HCT116 (cell line): Measurements from ENCODE around the gene DNALI1. TPM values are rescaled to one million over a fixed set of nuclear protein-coding genes. Genes with fewer than 3 reads are reported as not detected.

Experiments used
- ATAC-seq: fragments of 200-7000 bp; cut with Tn5 transposase; 2 replicates; pipeline ENCODE4 v1.9.1; 2020; ENCODE audit warnings: mild to moderate bottlenecking, moderate library complexity
- BruUV-seq: library from RNA; stranded (reverse); fragments of 400-500 nt; replicated peaks from 2 replicates; lab custom pipeline; 2021; lab: Mats Ljungman, UMichigan
- CTCF ChIA-PET: fragments of 300-600 bp; sonication (Branson Sonifier 250); formaldehyde crosslinking; loops from one replicate; lab custom pipeline; 2021; ENCODE audit warnings: antibody characterized with exemption; lab: Charles Lee
- POLR2A ChIA-PET: fragments of 300-600, 350-600 bp; sonication (Branson Sonifier 250); formaldehyde crosslinking; loops from one replicate; lab custom pipeline; 2021; ENCODE audit warnings: antibody characterized with exemption; lab: Charles Lee
- RAD21 ChIA-PET, 2 experiments: fragments of 300-600 bp; sonication (Branson Sonifier 250); formaldehyde crosslinking; loops; one replicate each; lab custom pipeline; 2023; ENCODE audit warnings: low total read pairs in 2 of 2; ENCODE audit not compliant: uncharacterized antibody in 2 of 2, unreplicated experiment in 2 of 2, low non-redundant PET in 1 of 2; lab: Charles Lee
- DNase-seq: peaks from one replicate; pipeline ENCODE4 v3.0.0-alpha.2; 2010; ENCODE audit warnings: low read depth, low spot score
- H2AFZ ChIP-seq: fragments of 200-600 bp; shearing (Covaris generic), sonication (generic); 2 replicates; pipeline ENCODE4 v1.6.1; 2017; ENCODE audit warnings: low read depth, mixed run types, mixed read lengths, antibody characterized with exemption, low read length; ENCODE audit not compliant: poor library complexity, severe bottlenecking
- H3K27ac ChIP-seq: 2 replicates; pipeline ENCODE4 v1.5.1; 2012; ENCODE audit warnings: low read depth, low read length
- H3K27me3 ChIP-seq: fragments of 200-600 bp; sonication (generic); 2 replicates; pipeline ENCODE4 v1.6.1; 2016; ENCODE audit warnings: mixed run types, low read length, mixed read lengths; ENCODE audit not compliant: insufficient read depth
- H3K36me3 ChIP-seq, 2 experiments: fragments of 200-500 bp in 1 of 2; fragments of 200-600 bp in 1 of 2; sonication (Bioruptor generic) in 1 of 2; sonication (generic) in 1 of 2; 2 replicates each; pipeline versions ENCODE4 v1.5.1 to v1.6.1; 2014 to 2016; ENCODE audit warnings: low read length in 2 of 2, inconsistent platforms in 1 of 2, mixed read lengths in 1 of 2, mixed run types in 1 of 2; ENCODE audit not compliant: insufficient read depth in 2 of 2, control insufficient read depth in 1 of 2
- H3K4me1 ChIP-seq, 2 experiments: fragments of 200-600 bp in 1 of 2; sonication (generic) in 1 of 2; 2 replicates each; pipeline versions ENCODE4 v1.5.1 to v1.6.1; 2012 to 2017; ENCODE audit warnings: low read length in 2 of 2, inconsistent platforms in 1 of 2, mild to moderate bottlenecking in 1 of 2, mixed read lengths in 1 of 2, mixed run types in 1 of 2, moderate library complexity in 1 of 2; ENCODE audit not compliant: insufficient read depth in 2 of 2, control insufficient read depth in 1 of 2
- H3K4me2 ChIP-seq: fragments of 200-600 bp; sonication (generic); 2 replicates; pipeline ENCODE4 v1.6.1; 2017; ENCODE audit warnings: mixed run types, low read length, mixed read lengths
- H3K4me3 ChIP-seq, 2 experiments: fragments of 200-600 bp in 1 of 2; sonication (generic) in 1 of 2; replicated peaks in 1 of 2; 2 replicates each; pipeline ENCODE4 v1.5.1; 2011 to 2016; ENCODE audit warnings: low read length in 2 of 2, control low read depth in 1 of 2, low read depth in 1 of 2, mild to moderate bottlenecking in 1 of 2, mixed read lengths in 1 of 2, mixed run types in 1 of 2
- H3K79me2 ChIP-seq: fragments of 200-600 bp; sonication (generic); 2 replicates; pipeline ENCODE4 v1.6.1; 2017; ENCODE audit warnings: mild to moderate bottlenecking, mixed run types, low read length, moderate library complexity, mixed read lengths; ENCODE audit not compliant: insufficient read depth
- H3K9ac ChIP-seq: fragments of 200-600 bp; sonication (generic); 2 replicates; pipeline ENCODE4 v1.6.1; 2016; ENCODE audit warnings: low read length, mixed read lengths
- H3K9me2 ChIP-seq: fragments of 200-600 bp; sonication (generic), shearing (Covaris generic); 2 replicates; pipeline ENCODE4 v1.6.1; 2017; ENCODE audit warnings: mixed run types, mild to moderate bottlenecking, moderate library complexity; ENCODE audit not compliant: insufficient read depth
- H3K9me3 ChIP-seq, 2 experiments: fragments of 200-500 bp in 1 of 2; fragments of 200-600 bp in 1 of 2; sonication (Bioruptor generic) in 1 of 2; sonication (generic) in 1 of 2; 2 replicates each; pipeline ENCODE4 v1.6.1; 2014 to 2017; ENCODE audit warnings: low read length in 2 of 2, mixed read lengths in 2 of 2, inconsistent platforms in 1 of 2, low read depth in 1 of 2, mild to moderate bottlenecking in 1 of 2, mixed run types in 1 of 2, moderate library complexity in 1 of 2; ENCODE audit not compliant: control insufficient read depth in 1 of 2, insufficient read depth in 1 of 2
- H4K20me1 ChIP-seq: fragments of 200-600 bp; sonication (generic), shearing (Covaris generic); 2 replicates; pipeline ENCODE4 v1.6.1; 2017; ENCODE audit warnings: mixed run types, mild to moderate bottlenecking, moderate library complexity; ENCODE audit not compliant: insufficient read depth
- CEBPB ChIP-seq: IDR thresholded peaks from 2 replicates; pipeline ENCODE4 v1.6.1; 2012; ENCODE audit warnings: low read depth
- ELF1 ChIP-seq: IDR thresholded peaks from 2 replicates; pipeline ENCODE4 v1.6.1; 2012; ENCODE audit warnings: low read depth, borderline replicate concordance
- EZH2phosphoT487 ChIP-seq: fragments of 200-600 bp; IDR thresholded peaks from 2 replicates; pipeline ENCODE4 v1.6.1; 2018; ENCODE audit warnings: antibody characterized with exemption, borderline replicate concordance
- JUND ChIP-seq: IDR thresholded peaks from 2 replicates; pipeline ENCODE4 v1.6.1; 2012
- POLR2A ChIP-seq: IDR thresholded peaks from 2 replicates; pipeline ENCODE4 v1.7.0; 2011; ENCODE audit warnings: borderline replicate concordance; ENCODE audit not compliant: insufficient read depth, insufficient read length; ENCODE audit errors: extremely low read depth
- POLR2AphosphoS5 ChIP-seq: IDR thresholded peaks from 2 replicates; pipeline ENCODE4 v1.6.1; 2011; ENCODE audit warnings: mild to moderate bottlenecking, low read depth, low read length, moderate library complexity
- SIN3A ChIP-seq: IDR thresholded peaks from 2 replicates; pipeline ENCODE4 v1.6.1; 2012; ENCODE audit warnings: low read depth
- SP1 ChIP-seq: IDR thresholded peaks from 2 replicates; pipeline ENCODE4 v1.6.1; 2012; ENCODE audit warnings: low read depth
- YY1 ChIP-seq: IDR thresholded peaks from 2 replicates; pipeline ENCODE4 v1.6.1; 2011; ENCODE audit warnings: low read length, low read depth, moderate library complexity, mild to moderate bottlenecking; ENCODE audit not compliant: insufficient replicate concordance; ENCODE audit errors: extremely low read depth
- intact Hi-C: fragments of 100-400 bp; cut with micrococcal nuclease; formaldehyde crosslinking; loops from 2 replicates; pipeline ENCODE4 v1.10.0; 2022
- total RNA-seq: library from RNA; stranded (reverse); gene quantifications from one replicate; pipeline ENCODE4 v1.2.1, GENCODE V29; 2021; ENCODE audit not compliant: unreplicated experiment
- TF ChIP-seq, protein P1 (sequence below): IDR thresholded peaks from 2 replicates; pipeline ENCODE4 v1.6.1; 2012; ENCODE audit warnings: low read depth
- TF ChIP-seq, protein P2 (sequence below): IDR thresholded peaks from 2 replicates; pipeline ENCODE4 v1.6.1; 2011; ENCODE audit warnings: mild to moderate bottlenecking, low read length, moderate library complexity; ENCODE audit not compliant: insufficient replicate concordance; ENCODE audit errors: extremely low read depth

DNALI1 gene
- total RNA-seq, 1 experiment from 2014 or later = 0.64 TPM

DNA sequence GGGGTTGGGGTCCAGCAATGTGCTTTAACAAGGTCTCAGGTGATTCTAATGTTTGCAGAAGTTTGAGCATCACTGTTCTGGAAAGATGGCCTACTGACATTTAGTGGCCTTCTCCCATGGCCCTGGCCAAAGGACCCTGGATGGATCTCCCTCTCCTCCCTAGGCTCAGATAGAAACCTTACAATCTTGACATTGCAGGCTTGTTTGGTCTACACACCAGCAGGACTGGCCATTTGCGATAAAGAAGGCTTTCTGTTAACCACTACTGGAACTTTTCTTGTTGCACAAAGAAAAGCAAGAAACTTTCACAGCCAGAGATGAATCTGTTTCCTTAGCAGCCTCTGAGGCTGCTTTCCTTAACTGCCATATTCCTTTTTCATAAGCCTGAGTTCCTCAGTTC is 6.2 kb downstream of the DNALI1 start (continued):
- TF ChIP-seq, protein P1, sequence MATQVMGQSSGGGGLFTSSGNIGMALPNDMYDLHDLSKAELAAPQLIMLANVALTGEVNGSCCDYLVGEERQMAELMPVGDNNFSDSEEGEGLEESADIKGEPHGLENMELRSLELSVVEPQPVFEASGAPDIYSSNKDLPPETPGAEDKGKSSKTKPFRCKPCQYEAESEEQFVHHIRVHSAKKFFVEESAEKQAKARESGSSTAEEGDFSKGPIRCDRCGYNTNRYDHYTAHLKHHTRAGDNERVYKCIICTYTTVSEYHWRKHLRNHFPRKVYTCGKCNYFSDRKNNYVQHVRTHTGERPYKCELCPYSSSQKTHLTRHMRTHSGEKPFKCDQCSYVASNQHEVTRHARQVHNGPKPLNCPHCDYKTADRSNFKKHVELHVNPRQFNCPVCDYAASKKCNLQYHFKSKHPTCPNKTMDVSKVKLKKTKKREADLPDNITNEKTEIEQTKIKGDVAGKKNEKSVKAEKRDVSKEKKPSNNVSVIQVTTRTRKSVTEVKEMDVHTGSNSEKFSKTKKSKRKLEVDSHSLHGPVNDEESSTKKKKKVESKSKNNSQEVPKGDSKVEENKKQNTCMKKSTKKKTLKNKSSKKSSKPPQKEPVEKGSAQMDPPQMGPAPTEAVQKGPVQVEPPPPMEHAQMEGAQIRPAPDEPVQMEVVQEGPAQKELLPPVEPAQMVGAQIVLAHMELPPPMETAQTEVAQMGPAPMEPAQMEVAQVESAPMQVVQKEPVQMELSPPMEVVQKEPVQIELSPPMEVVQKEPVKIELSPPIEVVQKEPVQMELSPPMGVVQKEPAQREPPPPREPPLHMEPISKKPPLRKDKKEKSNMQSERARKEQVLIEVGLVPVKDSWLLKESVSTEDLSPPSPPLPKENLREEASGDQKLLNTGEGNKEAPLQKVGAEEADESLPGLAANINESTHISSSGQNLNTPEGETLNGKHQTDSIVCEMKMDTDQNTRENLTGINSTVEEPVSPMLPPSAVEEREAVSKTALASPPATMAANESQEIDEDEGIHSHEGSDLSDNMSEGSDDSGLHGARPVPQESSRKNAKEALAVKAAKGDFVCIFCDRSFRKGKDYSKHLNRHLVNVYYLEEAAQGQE = no peak
- TF ChIP-seq JUND (no peak), CEBPB (no peak), POLR2A (no peak), POLR2AphosphoS5 (no peak), SP1 (no peak)

DNA sequence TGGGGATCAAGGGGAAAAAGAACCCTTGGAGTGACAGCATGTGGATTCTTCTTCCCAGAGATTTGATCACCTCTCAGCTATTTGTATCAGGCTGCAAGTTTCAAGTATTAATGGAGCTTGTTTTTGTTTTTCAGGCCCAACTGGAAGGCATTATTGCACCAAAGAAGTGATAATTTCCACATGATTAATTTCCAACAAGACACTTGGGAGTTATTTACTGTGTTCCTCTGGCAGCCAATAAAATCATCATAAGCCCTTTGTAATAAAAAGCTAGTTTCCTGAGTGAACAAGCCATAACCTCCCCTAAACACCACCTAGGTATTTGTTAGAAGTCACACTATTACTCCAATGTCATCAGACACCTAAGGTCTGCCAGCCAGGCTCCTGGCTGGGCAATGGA is 8.2 kb downstream of the DNALI1 start:
- Histone ChIP-seq H3K36me3 (peaks cover 34 to 51% of the 10 kb centered on the region in 2 experiments), H3K9me3 (no peaks in the 10 kb centered on the region), H3K27ac (no peak overlapping the region), H2AFZ (no peak overlapping the region), H4K20me1 (no peaks in the 10 kb centered on the region), H3K27me3 (no peaks in the 10 kb centered on the region), H3K4me3 (no peak overlapping the region), H3K9ac (no peak overlapping the region), H3K4me1 (no peaks in the 10 kb centered on the region), H3K4me2 (no peak overlapping the region), H3K9me2 (no peaks in the 10 kb centered on the region), H3K79me2 (no peaks in the 10 kb centered on the region)
- ChIA-PET CTCF (no interaction called here), POLR2A (no interaction called here), RAD21 (no interaction called here)
- no TSS peak for BruUV-seq
- no peak for DNase-seq
- no peak for ATAC-seq
- TF ChIP-seq YY1 (no peak), EZH2phosphoT487 (no peak), POLR2A (no peak), POLR2AphosphoS5 (no peak), CEBPB (no peak), ELF1 (no peak), SIN3A (no peak)
- TF ChIP-seq, protein P2, sequence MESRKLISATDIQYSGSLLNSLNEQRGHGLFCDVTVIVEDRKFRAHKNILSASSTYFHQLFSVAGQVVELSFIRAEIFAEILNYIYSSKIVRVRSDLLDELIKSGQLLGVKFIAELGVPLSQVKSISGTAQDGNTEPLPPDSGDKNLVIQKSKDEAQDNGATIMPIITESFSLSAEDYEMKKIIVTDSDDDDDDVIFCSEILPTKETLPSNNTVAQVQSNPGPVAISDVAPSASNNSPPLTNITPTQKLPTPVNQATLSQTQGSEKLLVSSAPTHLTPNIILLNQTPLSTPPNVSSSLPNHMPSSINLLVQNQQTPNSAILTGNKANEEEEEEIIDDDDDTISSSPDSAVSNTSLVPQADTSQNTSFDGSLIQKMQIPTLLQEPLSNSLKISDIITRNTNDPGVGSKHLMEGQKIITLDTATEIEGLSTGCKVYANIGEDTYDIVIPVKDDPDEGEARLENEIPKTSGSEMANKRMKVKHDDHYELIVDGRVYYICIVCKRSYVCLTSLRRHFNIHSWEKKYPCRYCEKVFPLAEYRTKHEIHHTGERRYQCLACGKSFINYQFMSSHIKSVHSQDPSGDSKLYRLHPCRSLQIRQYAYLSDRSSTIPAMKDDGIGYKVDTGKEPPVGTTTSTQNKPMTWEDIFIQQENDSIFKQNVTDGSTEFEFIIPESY = no peak
- intact Hi-C loops = loop anchor here (5.0 to 10.0 kb wide), 2 partner anchors 108 to 410 kb away; no protein-coding TSS in a partner anchor
